Caki2 (cell line): ENCODE results near the gene HAUS7. TPM values are rescaled to one million over a fixed set of nuclear protein-coding genes. Genes with fewer than 3 reads are reported as not detected.
"Not testable (repeated sequence)": the region's sequence is repeated elsewhere in the genome, so short reads cannot be mapped to it uniquely, and the experiment has no call there.

Experiments used
- DNase-seq: peaks from one replicate; pipeline ENCODE4 v3.0.0-alpha.2; 2015; ENCODE audit warnings: low read depth
- in situ Hi-C: cut with HindIII; loops from 2 replicates; pipeline ENCODE4 v1.10.0; 2016; ENCODE audit warnings: low sequenced_read_pairs, low pct_unique_long_range_greater_than_20kb, mixed read lengths
- total RNA-seq: library from RNA; depleted of rRNA; stranded (reverse); fragments of >200 nt; shearing (Covaris generic); gene quantifications from 2 replicates; pipeline ENCODE4 v1.2.3, GENCODE V29; 2014; ENCODE audit warnings: low replicate concordance; rRNA removed

Gene HAUS7
- total RNA-seq, 1 experiment from 2014 or later: 55.5 TPM

- DNase-seq: no peak
- in situ Hi-C loops: no loop called here
These were observed 63.5 kb downstream of the HAUS7 start for GRCh38 chrX:153406903-153407302.

DNA sequence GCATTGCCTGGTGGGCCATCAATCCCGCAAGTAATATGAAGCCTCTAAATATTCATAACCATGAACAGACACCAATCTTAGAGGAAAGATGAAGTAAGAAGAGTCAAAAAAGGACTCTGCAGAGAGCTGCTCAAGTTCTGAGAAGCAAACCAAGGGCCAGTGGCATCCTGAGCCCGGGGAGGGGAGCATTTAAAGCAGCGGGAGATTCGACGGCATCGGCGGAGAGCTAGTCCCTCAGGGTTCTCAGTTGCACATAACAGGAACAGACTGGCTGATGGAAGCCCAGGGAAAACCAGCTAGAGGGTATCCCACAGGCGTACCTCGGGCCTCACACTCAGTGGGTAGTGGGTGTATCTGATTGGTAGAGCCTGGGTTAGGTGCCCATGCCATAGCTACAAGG is 64.4 kb downstream of the HAUS7 start:
- DNase-seq: no peak
- in situ Hi-C loops: no loop called here

GRCh38 chrX:153405426-153405825 is 65.0 kb downstream of the HAUS7 start:
- no peak for DNase-seq
- in situ Hi-C loops: no loop called here

DNA sequence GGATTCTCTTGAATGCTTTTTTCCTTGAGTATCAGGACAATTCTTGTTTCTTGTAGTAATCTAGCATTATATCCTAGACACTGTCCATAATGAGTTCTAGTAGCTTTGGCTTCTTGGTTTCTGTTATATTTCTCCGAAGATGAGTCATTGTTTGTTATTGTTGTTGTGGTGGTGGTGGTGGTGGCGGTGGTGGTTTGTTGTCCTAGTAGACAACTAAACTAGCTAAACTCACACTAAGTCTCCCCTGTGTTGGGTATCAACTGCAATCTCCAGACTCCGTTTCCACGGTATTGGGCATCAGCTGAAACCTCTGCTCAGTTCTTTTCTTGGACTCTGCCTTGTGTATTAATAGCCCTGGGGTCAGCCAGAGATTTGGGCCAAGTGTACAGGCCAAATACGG is 66.0 kb downstream of the HAUS7 start:
- in situ Hi-C loops, DNase-seq: not testable (repeated sequence)

- DNase-seq: no peak
- in situ Hi-C loops: no loop called here
These were observed 69.1 kb downstream of the HAUS7 start, which contains the start of gene PNMA6E for GRCh38 chrX:153401133-153401764. PNMA6E (minus strand) TSS chrX:153401350; CDS start chrX:153398849, 2,501 bp downstream.

DNA sequence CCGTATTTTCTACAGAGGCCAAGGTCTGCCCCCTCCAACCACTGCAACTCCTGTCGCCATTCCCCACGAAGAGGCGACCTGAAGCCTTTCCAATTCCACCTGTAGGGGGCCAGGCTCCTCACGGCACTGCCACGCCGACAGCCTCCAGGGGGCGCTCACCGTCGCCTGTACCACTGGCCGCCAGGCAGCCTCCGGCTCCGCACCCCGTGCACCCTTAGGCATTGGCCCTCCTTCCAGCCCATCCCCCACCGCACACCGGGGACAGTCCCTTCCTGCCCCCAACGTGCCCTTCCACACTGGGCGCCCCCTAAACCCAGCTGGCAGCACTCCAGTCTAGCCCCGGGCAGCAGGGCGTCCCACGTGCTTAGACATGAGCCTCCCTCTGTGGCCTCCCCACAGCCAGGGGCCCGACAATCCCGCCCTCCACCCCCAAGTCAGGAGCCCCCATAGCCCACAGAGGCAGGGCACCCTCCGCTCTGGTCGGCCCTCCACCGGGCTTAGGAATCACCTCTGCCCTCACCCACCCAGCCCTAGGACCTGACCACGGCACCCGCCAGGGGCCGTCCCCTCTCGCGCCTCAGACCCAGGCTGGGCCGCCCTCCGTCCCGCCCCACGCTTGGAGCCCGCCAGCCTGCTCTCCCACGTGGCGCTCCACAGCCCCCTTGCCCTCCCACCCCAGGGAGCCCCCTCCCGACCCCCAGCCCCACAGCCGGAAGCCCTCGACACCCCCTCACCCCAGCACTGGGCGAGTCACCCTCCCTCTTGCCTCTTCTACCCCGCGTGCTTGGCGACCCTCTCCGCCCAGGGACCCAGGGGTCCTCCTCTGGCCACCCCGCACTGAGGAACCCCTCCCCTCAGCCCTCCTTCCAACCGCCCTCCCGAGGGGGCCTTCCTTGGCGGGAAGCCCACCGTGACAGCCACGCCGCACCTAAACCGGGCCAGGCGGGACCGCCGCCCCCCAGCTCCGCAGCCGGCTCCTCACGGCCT is 69.9 kb downstream of the HAUS7 start:
- no peak for DNase-seq
- in situ Hi-C loops: no loop called here

GRCh38 chrX:153398275-153398960 is 72.0 kb downstream of the HAUS7 start:
- no peak for DNase-seq
- in situ Hi-C loops: no loop called here

Other genes starting within 250 kb of the HAUS7 start
- not detected in 2 replicates for gene PNMA6F, start 148.8 kb downstream of the HAUS7 start, total RNA-seq
- 4.0 and 6.1 TPM in 2 replicates for gene ZNF275, start 136.4 kb downstream of the HAUS7 start, total RNA-seq
- gene PNMA6E, start 69.2 kb downstream of the HAUS7 start, total RNA-seq: 0.03 TPM in 1 of 2 replicates, not detected in the other
- gene ZFP92, start 59.1 kb downstream of the HAUS7 start, total RNA-seq: not detected in 2 replicates
- 0.78 TPM in 1 of 2 replicates, not detected in the other for gene TREX2, start 24.5 kb downstream of the HAUS7 start, total RNA-seq
- gene BGN, start 24.4 kb upstream of the HAUS7 start, total RNA-seq: not detected in 2 replicates
- gene ATP2B3, start 47.1 kb upstream of the HAUS7 start, total RNA-seq: not detected in 2 replicates
- 45.1 and 57.1 TPM in 2 replicates for gene CCNQ, start 128.6 kb upstream of the HAUS7 start, total RNA-seq
- gene DUSP9, start 176.6 kb upstream of the HAUS7 start, total RNA-seq: 9.9 and 16.0 TPM in 2 replicates
- gene PNCK, start 203.2 kb upstream of the HAUS7 start, total RNA-seq: not detected in 2 replicates
- 1.7 and 2.1 TPM in 2 replicates for gene SLC6A8, start 217.3 kb upstream of the HAUS7 start, total RNA-seq